C4-2B (cell line): Measurements from ENCODE around the gene B4GALT1.

Experiments
- CTCF ChIP-seq: fragments of 450-650 bp; conservative IDR thresholded peaks from 2 replicates; pipeline ENCODE4 v1.5.1; 2017; ENCODE audit warnings: mild to moderate bottlenecking
- ZFX ChIP-seq: fragments of 450-650 bp; IDR thresholded peaks from 2 replicates; pipeline ENCODE4 v1.6.1; 2017

DNA sequence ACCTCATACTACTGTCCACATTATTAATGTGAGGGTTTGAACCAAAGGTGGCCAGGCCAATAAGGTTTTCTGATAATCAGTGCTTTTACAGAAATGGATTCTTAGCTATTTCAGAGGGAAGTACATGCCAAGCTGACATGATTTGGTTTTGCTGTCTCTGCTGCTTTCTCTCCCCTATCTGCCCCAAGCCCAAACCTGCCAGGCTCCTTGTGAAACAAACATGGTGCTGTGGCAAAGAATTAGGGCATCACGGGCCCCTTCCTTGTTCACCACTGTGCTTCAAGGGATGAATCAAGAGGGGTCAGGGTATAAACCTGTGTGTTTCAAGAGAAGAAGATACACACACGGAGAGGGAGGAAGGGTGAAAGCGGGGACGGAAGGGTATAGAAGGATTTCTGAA lies 49.3 kb downstream of the B4GALT1 start:
- no peak for TF ChIP-seq CTCF
- no peak for TF ChIP-seq ZFX
